HG03064 (cell line): ENCODE measurements around the gene VN1R4.
"Not testable (repeated sequence)": the region's sequence is repeated elsewhere in the genome, so short reads cannot be mapped to it uniquely, and the experiment has no call there.

Experiments
- ATAC-seq: cut with Tn5 transposase; IDR thresholded peaks from one replicate; pipeline ENCODE4 v1.9.1; 2021; ENCODE audit warnings: low read depth; ENCODE audit not compliant: unreplicated experiment

The VN1R4 gene, protein sequence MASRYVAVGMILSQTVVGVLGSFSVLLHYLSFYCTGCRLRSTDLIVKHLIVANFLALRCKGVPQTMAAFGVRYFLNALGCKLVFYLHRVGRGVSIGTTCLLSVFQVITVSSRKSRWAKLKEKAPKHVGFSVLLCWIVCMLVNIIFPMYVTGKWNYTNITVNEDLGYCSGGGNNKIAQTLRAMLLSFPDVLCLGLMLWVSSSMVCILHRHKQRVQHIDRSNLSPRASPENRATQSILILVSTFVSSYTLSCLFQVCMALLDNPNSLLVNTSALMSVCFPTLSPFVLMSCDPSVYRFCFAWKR

DNA sequence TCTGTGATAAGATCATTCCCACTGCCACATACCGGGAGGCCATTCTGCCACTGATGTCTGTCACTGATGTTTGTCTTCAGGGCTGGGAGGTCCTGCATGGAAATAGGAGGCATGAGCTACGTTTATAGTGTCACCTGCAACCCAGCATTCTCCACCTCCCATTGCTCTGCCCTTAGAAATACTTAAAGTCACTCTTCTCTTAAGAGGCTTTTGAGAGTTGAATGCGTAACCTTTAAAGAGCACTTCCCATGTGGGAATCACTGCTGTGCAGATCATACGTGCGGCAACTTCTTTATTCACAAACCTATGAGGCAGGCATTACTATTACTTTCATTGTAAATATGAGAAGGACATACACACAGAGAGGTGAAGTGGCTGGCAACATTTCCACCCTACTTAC, at the start of gene VN1R4:
Gene VN1R4 (minus strand): TSS at position 101 of the 400 bp plus-strand sequence. CDS start 58 bp downstream, at position 43.
- not testable (repeated sequence) for ATAC-seq

DNA sequence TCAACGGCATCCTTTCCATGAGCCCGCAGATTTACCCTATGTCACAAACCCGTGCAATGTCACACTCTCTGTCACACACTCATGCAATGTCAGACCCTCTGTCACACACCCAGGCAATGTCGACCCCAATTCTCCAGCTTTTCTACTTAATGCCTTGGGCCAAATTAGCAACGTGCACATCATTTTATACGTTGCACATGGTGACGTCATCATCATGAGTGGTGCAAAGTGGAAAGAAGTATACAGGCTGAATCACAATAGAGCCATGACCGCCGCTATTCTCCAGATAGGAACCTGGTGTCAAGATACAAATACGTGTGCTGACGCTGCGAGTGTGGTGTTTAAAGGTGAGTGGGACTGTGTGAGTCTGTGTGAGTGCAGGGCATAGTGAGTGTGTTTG, 44.4 kb upstream of the VN1R4 start:
- no peak for ATAC-seq

DNA sequence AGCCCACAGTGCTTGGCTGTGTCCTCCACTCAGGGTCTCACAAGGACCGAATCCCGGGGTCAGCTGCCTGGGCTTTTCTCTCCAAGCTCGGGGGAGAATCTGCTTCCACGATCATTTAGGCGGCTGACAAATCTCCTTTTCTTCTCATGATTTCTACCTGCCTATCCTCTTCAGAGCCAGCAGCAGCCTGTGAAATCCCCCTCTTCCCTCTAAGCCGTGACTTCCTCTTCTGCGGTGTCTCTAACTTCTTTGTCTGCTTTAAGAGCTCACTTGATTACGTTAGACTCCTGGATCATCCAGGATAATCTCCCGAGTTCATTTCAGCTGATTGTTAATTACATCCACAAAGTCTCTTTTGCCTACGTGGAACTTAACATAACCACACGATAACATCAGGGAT, 43.5 kb upstream of the VN1R4 start:
- no peak for ATAC-seq

DNA sequence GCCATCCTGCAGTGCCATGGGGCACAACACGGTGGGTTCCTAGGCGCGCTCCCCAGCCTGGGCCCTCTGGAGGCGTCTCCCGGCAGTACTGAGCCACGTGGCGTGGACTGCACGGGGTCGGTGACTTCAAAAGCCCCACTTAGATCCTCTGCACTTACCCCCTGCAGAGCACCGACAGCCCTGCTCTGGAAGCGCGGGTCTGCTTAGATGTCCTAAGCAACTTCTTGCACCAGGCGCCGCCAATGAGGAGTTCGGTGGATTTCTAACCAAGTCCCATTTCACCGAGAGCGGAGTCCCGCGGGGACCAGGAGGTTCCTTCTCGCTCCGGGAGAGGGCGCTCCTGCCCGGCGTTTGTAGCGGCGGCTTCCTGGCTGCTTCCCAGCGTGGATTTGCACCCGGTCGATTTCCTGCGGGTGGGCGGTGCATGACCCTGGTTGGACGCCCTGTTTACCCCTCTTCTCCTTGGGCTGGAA, 40.9 kb upstream of the VN1R4 start:
- ATAC-seq = no peak

DNA sequence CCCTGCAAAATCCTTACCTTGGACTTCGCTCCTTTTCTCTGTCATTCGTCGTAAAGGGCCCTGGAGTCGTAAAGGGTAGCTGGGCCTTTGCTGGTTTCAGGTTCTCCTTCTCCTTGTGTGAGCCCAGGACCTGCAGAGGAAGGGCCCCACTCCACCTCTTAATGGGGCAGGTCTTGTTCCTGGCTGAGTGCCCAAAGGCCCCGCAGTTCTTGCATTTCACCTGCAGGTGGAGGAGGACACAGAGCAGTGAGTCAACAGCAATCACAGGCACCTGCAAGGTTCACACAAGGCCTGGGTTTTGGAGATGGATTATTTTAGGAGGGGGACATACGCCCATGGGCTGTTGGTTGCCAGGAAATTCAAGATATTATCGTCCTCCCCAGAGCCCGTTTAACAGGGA, 33.8 kb upstream of the VN1R4 start:
- not testable (repeated sequence) for ATAC-seq

DNA sequence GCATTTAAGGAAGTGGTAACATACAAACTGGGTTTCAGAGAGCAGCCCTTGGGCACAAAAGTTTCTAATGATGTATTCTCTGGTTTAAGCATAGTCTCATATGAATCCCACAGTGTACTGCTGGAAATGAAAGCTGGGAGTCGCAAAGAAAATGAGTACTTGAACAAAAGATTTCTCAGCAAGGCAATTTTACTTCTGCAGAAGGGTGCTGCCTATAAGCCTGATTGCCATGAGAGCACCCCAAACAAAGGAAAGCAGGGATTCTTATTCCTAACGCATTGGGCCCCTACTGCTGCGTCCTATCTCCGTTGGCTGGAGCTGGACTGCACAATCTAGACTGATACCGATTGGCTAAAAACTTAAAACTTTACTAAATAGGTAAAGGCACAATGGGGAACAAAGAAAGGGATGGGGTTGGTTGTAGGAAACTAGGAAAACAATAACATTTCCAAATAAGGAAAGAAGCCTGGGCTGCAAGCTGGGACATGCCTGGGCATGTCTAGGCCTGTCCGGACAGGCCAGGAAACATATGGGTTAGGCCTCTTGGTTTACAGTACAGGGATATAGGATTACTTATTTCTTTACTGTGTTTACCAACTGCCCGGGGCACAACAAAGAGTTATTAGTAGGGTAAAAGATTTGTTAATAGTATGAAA, 27.4 kb upstream of the VN1R4 start:
- ATAC-seq = no peak

DNA sequence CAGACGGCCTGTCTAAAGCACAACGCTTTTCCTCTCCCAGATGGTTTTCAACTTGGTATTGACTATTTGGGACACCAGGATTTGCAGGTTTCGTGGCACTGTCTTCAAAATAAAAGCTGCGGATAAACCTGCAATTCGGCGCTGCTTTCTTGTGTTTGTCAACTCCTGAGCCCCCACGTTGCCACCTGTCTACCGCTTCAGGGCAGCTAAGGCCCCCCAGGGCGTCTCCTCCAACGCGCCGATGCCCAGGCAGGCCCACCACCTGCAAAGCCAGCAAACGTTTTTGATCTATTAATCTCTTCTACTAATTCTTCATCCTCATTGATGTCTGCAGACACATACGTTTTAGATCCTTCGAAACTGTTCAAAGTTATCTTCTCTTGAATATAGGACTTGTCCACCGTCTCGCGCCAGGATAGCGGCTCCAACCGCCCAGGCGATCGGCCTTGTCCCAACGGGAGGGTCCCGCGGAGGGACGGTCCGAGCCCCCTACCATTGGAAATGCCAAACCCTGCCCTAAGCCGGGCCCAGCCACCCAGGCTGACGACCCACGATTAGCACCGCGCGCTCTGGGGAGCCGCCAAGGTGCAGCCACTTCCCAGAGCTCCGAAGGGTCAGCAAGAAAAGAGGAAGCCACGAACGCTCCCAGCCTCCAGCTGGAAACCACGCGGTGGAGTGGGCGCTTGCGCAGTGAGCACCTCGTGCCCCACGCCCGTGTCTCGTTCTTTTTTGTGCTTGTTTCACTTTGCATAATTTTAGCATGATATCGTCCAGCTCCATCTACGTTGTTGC, 23.4 kb upstream of the VN1R4 start:
- ATAC-seq = no peak

DNA sequence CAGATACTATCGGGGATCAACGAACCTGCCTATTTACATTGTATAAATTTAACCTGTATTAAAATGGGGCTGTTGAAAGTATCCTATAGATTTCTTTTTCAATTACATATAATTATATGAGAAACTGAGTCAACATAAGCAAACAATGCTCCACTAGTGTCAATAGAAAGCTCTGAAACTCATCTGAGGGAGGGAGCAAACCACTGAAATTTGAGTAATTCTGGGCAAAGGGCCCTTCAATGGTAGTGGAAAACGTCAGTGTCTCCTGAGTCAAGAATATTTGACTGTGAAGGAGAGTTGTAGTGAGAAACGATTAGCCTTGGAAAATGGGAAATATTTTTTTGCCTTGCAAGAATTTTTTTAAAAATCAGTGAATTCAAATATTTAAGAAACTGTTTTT, 17.6 kb upstream of the VN1R4 start:
- ATAC-seq = no peak

DNA sequence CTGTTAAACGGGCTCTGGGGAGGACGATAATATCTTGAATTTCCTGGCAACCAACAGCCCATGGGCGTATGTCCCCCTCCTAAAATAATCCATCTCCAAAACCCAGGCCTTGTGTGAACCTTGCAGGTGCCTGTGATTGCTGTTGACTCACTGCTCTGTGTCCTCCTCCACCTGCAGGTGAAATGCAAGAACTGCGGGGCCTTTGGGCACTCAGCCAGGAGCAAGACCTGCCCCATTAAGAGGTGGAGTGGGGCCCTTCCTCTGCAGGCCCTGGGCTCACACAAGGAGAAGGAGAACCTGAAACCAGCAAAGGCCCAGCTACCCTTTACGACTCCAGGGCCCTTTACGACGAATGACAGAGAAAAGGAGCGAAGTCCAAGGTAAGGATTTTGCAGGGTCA, 14.4 kb upstream of the VN1R4 start:
- not testable (repeated sequence) for ATAC-seq

DNA sequence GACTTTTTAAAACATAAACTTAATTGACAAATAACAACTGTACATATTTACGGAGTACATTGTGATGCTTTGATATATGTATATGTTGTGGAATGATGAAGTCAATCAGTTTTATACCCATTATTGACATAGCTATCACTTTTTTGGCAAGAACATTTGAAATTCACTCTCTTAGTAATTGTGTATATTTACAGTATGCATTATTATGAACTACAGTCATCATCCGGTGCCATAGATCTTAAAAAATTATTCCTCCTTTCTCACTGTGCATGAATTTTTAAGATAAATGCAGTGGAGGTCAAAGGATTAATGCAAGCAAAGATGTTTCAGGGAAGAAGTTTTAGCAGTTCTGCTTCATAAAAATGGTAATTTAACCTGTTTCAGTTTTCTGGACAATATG, 8.0 kb upstream of the VN1R4 start:
- ATAC-seq = no peak

DNA sequence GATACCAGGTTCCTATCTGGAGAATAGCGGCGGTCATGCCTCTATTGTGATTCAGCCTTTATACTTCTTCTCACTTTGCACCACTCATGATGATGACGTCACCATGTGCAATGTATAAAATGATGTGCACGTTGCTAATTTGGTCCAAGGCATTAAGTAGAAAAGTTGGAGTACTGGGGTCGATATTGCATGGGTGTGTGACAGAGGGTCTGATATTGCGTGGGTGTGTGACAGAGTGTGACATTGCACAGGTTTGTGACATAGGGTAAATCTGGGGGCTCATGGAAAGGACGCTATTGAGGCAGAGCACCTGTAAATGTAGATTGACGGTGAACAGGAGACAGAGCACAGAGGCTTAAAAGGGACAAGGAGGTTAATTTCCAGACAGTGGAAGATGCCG, 4.5 kb upstream of the VN1R4 start:
- no peak for ATAC-seq

DNA sequence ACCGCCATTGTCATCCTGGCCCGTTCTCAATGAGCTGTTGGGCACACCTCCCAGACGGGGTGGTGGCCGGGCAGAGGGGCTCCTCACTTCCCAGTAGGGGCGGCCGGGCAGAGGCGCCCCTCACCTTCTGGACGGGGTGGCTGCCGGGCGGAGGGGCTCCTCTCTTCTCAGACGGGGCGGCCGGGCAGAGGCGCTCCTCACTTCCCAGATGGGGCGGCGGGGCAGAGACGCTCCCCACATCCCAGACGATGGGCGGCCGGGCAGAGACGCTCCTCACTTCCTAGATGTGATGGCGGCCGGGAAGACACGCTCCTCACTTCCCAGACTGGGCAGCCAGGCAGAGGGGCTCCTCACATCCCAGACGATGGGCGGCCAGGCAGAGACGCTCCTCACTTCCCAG, 2.3 kb upstream of the VN1R4 start:
- ATAC-seq = not testable (repeated sequence)

DNA sequence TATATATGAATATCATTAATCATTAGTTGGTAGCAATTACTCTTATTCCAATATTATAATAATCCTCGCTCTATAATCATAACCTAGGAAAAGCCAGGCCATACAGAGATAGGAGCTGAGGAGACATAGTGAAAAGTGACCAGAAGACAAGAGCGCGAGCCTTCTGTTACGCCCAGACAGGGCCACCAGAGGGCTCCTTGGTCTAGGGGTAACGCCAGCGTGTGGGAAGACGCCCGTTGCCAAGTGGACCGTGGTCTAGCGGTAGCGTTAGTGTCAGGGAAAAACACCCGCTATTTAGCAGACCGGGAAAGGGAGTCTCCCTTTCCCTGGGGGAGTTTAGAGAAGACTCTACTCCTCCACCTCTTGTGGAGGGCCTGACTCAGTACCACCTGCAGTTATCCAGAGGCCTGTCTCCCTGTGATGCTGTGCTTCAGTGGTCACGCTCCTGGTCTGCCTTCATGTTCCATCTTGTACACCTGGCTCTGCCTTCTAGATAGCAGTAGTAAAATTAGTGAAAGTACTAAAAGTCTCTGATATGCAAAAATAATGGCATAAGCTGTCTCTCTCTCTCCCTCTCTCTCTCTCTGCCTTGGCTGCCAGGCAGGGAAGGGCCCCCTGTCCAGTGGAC, 9.7 kb downstream of the VN1R4 start, which contains the start of gene VN1R2:
Gene VN1R2 (plus strand): TSS at position 578 of the 628 bp plus-strand sequence. CDS start 84 bp downstream, outside the sequence.
- not testable (repeated sequence) for ATAC-seq

DNA sequence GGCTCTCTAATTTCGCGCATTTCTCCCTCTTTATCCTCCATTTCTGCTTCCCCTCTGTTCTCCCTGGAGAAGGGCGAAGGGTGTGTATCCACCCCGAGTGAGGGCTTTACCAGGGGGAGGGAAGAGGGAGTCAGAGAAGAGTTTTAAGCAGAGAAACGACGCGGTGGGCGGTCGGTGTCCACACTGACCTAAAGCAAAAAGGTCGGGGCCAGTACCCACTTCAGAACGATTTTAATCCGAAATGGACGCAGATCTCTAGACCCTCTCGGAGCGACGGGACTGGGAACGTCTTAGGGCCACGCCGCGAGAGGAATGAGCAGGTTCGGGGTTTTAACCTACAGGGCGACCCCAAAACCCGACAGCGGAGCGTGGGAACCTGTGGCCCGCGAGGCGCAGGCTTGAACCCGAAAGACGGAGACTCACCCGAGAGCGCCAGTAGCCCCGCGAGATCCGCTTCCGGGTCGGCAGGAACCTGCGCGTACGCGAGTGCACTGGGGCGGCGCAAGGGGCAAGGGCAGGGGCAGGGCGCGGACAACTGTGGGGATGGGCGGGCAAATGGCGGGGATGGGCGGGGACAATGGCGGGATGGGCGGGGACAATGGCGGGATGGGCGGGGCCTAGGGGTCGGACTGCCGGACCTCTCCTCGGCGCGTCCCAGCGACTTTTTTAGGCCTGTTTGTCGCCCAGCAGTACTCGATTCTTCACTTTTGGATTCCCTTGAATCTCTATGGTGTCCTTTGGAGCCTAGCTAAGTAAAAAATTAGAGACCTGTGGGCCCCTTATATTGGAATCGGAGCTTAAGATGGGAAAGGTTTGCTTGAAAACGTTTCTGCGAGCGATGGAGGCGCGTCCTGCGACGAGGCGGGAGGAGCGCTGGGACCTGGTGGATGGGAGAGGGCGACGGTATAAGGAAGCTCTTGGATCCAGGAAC, 12.8 kb downstream of the VN1R4 start, which contains the start of gene ZNF677:
Gene ZNF677 (minus strand): TSS at position 463 of the 931 bp plus-strand sequence. CDS start 3,323 bp downstream, outside the sequence.
- no peak for ATAC-seq

DNA sequence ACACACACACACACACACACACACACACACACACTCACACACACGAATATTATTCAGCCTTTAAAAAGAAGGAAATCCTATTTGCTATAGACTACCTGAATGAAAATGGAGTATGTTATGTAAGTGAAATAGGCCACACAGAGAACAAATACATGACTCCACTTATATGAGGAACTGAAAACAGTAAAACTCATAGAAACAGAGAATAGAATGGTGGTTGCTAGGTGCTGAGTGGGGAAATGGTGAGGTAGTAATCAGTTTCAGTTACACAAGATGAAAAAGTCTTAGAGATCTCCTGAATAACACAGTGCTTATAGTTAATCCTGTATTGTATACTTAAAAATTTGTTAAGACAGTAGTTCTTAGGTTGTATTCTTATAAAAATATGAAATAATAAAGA, 21.0 kb downstream of the VN1R4 start:
- ATAC-seq = no peak

DNA sequence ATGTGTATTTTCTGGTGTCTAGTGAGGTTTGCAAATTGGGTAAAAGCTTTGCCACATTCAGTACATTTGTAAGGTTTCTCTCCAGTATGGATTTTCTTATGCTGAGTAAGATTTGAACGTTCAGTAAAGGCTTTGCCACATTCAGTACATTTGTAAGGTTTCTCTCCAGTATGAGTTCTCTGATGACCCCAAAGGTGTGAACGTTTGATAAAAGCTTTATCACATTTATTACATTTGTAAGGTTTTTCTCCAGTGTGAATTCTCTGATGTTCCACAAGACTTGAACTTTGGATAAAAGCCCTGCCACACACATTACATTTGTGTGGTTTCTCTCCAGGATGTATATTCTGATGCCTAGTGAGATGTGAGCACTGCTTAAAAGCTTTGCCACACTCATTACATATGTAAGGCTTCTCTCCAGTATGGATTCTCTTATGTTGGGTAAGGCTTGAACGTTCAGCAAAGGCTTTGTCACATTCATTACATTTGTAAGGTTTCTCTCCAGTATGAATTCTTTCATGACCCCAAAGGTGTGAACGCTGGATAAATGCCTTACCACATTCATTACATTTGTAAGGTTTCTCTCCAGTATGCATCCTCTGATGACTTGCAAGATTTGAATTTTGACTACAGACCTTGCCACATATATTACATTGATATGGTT, 30.3 kb downstream of the VN1R4 start:
- no peak for ATAC-seq

DNA sequence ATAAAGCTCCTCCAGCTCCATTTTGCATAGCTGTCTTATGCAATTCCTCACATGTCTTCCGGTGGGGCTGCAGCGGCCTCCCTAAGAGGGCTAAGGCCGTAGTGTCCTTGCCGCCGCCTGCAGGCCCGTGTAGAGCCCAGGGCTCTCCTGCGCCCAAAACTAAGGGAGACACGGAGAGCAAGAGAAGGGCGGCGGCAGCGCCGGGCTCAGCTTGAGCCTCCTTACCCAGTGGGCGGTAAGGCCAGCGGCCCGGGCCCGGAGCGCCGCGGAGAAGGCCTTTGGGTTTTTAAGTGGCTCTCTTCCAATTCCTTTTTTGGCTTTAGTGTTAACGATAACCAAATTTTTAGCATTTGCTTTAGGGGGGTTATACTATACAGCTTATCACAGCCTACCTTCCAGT, 42.9 kb downstream of the VN1R4 start:
- ATAC-seq = no peak

DNA sequence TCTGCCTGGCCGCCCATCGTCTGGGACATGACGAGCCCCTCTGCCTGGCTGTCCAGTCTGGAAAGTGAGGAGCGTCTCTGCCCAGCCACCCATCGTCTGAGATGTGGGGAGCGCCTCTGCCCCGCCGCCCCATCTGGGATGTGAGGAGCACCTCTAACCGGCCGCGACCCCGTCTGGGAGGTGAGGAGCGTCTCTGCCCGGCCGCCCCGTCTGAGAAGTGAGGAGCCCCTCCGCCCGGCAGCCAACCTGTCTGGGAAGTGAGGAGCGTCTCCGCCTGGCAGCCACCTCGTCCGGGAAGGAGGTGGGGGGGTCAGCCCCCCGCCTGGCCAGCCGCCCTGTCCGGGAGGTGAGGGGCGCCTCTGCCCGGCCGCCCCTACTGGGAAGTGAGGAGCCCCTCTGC, 44.8 kb downstream of the VN1R4 start:
- not testable (repeated sequence) for ATAC-seq
